Psoas muscle (tissue), 8 donors: Measurements from ENCODE around the gene ERI2. TPM values are rescaled to one million over a fixed set of nuclear protein-coding genes. Genes with fewer than 3 reads are reported as not detected.
"Not testable (repeated sequence)": the region's sequence is repeated elsewhere in the genome, so short reads cannot be mapped to it uniquely, and the experiment has no call there.

Source experiments
- ATAC-seq, 4 donors: fragments of 200-7000 bp; cut with Tn5 transposase; one replicate each; pipeline ENCODE4 v1.9.1; 2020; ENCODE audit warnings: moderate library complexity in 3 of 4, mild to moderate bottlenecking in 2 of 4
- DNase-seq, 2 donors: peaks; one replicate each; pipeline ENCODE4 v3.0.0-alpha.2; 2020
- H3K27ac ChIP-seq: fragments of 200-600 bp; one replicate; pipeline ENCODE4 v1.8.0; 2022
- H3K27me3 ChIP-seq, 3 donors: fragments of 200-600 bp in 1 of 3; one replicate each; pipeline versions ENCODE4 v1.6.1 to v1.8.0; 2013 to 2022; ENCODE audit warnings: low read length in 2 of 3, mild to moderate bottlenecking in 2 of 3, moderate library complexity in 1 of 3; ENCODE audit not compliant: insufficient read depth in 3 of 3
- H3K36me3 ChIP-seq, 2 donors: fragments of 200-600 bp in 1 of 2; one replicate each; pipeline versions ENCODE4 v1.6.1 to v1.8.0; 2013 to 2022; ENCODE audit warnings: low read depth in 1 of 2, mild to moderate bottlenecking in 1 of 2, moderate library complexity in 1 of 2; ENCODE audit not compliant: insufficient read depth in 1 of 2
- H3K4me1 ChIP-seq: fragments of 200-600 bp; one replicate; pipeline ENCODE4 v1.8.0; 2022
- H3K4me3 ChIP-seq: fragments of 200-600 bp; one replicate; pipeline ENCODE4 v1.8.0; 2022; ENCODE audit warnings: mild to moderate bottlenecking
- H3K9me3 ChIP-seq: fragments of 200-600 bp; one replicate; pipeline ENCODE4 v1.8.0; 2022
- WGBS, 3 donors: extraction: QIAGEN DNeasy Blood & Tissue Kit; methylation state at CpG; one replicate each; pipeline versions ENCODE4 v1.1.6 to v1.1.7; 2013; 5-methylcytosine and 5-hydroxymethylcytosine counted together
- intact Hi-C, 2 donors: fragments of 100-400 bp; cut with DNase I; formaldehyde crosslinking; loops; one replicate each; pipeline versions ENCODE4 v1.11.0 to v1.14.2; 2022
- polyA plus RNA-seq, 3 donors: library from polyadenylated mRNA; stranded (reverse); fragments of 200-250 nt; gene quantifications; one replicate each; pipeline ENCODE4 v1.2.3, GENCODE V29; 2013
- total RNA-seq, 4 donors: library from RNA; stranded (reverse); fragmentation: NEBNext Ultra II Directional in 2 of 4; extraction: Animal tissue kit (Norgen Biotek cat#: 25700) in 2 of 4; gene quantifications; one replicate each; pipeline versions ENCODE4 v1.2.1 to v1.2.4, GENCODE V29; 2021 to 2023
- TF ChIP-seq, protein P1 (sequence below): fragments of 200-600 bp; IDR thresholded peaks from one replicate; pipeline ENCODE4 v1.8.0; 2022; ENCODE audit warnings: antibody characterized with exemption
- donor health status: healthy with polysubstance abuse.
- donor health status: DM: no; HTN: no; CAD: no; lungs with moderate emphysema.
- donor health status: Bipolar disorder and iron deficiency.
- donor health status: healthy.
- donor health status: DM: yes; HTN: yes; CAD: no.
- donor health status: DM: no; HTN: no; CAD: no.
- donor health status: DM: no; HTN: no; CAD: no.
- donor health status: DM: yes; HTN: yes; CAD: no.

The ERI2 gene
- total and polyA plus RNA-seq, 7 donors = 3.6 to 14.9 (median 6.5) TPM

DNA sequence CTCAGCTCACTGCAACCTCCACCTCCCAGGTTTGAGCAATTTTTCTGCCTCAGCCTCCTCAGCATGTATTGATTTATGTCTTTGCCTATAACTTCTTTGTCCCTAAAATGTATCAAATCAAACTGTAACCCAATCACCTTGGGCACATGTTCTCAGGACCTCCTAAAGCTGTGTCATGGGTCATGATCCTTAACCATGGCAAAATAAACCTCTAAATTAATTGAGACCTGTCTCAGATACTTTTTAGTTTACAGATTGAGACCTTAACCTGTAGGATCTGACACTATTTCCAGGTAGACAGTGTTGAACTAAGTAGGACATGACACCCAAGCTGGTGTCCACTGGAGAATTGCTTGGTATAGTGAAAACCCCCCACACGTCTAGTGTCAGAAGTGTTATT lies 45.1 kb downstream of the ERI2 start:
- no peak for ATAC-seq
- no peak overlapping the region for H3K4me3 ChIP-seq
- intact Hi-C loops = no loop called here
- H3K36me3 ChIP-seq = no peaks in the 10 kb centered on the region
- no peak overlapping the region for H3K27ac ChIP-seq
- H3K4me1 ChIP-seq = no peaks in the 10 kb centered on the region
- no peaks in the 10 kb centered on the region for H3K27me3 ChIP-seq
- TF ChIP-seq, protein P1, sequence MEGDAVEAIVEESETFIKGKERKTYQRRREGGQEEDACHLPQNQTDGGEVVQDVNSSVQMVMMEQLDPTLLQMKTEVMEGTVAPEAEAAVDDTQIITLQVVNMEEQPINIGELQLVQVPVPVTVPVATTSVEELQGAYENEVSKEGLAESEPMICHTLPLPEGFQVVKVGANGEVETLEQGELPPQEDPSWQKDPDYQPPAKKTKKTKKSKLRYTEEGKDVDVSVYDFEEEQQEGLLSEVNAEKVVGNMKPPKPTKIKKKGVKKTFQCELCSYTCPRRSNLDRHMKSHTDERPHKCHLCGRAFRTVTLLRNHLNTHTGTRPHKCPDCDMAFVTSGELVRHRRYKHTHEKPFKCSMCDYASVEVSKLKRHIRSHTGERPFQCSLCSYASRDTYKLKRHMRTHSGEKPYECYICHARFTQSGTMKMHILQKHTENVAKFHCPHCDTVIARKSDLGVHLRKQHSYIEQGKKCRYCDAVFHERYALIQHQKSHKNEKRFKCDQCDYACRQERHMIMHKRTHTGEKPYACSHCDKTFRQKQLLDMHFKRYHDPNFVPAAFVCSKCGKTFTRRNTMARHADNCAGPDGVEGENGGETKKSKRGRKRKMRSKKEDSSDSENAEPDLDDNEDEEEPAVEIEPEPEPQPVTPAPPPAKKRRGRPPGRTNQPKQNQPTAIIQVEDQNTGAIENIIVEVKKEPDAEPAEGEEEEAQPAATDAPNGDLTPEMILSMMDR = no peak
- WGBS, 3 donors = 74 to 84% (median 82%) methylated on average over 1 of the region's 1 CpG
- H3K9me3 ChIP-seq = no peaks in the 10 kb centered on the region
- DNase-seq = no peak

DNA sequence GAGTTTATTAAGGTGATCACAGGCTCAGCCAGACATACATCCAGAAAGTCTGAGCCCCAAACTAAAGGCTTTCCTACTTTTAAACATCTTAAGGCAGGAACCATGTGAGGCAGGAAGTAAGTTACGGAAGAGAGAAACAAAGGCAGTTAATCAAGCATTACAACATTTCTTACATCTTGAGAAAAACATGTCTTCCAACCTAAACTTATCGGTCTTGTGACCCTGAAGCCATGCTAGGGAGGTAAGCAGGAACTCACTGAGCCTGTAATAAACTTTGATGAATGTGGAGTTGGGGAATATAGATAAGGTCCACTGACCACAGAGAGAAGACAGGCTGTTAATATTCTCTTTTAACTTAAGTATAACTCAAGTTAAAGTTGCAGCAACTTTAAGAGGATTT lies 45.9 kb downstream of the ERI2 start:
- Histone ChIP-seq H3K9me3 (no peaks in the 10 kb centered on the region), H3K36me3 (no peaks in the 10 kb centered on the region), H3K4me1 (no peaks in the 10 kb centered on the region), H3K27ac (no peak overlapping the region), H3K27me3 (no peaks in the 10 kb centered on the region), H3K4me3 (no peak overlapping the region)
- intact Hi-C loops = no loop called here
- WGBS, 3 donors = 63 to 80% (median 77%) methylated on average over 2 of the region's 2 CpGs
- no peak for ATAC-seq
- no peak for DNase-seq
- TF ChIP-seq, protein P1 = no peak

DNA sequence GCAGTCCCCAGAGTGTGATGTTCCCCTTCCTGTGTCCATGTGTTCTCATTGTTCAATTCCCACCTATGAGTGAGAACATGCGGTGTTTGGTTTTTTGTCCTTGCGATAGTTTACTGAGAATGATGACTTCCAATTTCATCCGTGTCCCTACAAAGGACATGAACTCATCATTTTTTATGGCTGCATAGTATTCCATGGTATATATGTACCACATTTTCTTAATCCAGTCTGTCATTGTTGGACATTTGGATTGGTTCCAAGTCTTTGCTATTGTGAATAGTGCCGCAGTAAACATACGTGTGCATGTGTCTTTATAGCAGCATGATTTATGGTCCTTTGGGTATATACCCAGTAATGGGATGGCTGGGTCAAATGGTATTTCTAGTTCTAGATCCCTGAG lies 50.5 kb downstream of the ERI2 start:
- H3K36me3 ChIP-seq, H3K9me3 ChIP-seq, ATAC-seq, H3K27ac ChIP-seq, DNase-seq, H3K4me3 ChIP-seq, intact Hi-C loops, H3K27me3 ChIP-seq, H3K4me1 ChIP-seq: not testable (repeated sequence)
- WGBS, 3 donors = 80 to 91% (median 90%) methylated on average over 3 of the region's 5 CpGs

DNA sequence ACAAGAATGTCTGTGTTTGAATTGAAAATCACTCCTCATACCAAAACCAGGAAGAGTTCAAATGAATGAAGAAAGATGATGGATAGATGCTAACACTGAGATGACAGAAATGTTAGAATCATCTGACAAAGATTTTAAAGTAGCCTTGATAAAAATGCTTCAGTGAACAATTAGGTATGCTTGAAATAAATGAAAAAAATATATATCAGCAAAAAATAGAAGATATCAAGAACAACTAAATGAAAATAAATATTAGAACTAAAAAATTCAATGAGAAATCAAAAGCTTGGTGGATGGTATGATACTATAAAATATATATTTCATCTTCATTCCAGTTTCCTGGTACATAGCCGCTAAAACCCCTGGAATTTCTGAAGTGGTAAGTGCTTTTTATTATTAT lies 51.0 kb downstream of the ERI2 start:
- Histone ChIP-seq H3K4me1 (no peaks in the 10 kb centered on the region), H3K4me3 (no peak overlapping the region), H3K27me3 (no peaks in the 10 kb centered on the region), H3K27ac (no peak overlapping the region), H3K36me3 (no peaks in the 10 kb centered on the region), H3K9me3 (no peaks in the 10 kb centered on the region)
- ATAC-seq = no peak
- TF ChIP-seq, protein P1 = no peak
- no peak for DNase-seq
- 81 to 94% (median 88%) methylated on average over 1 of the region's 1 CpG for whole genome bisulfite sequencing, 3 donors
- intact Hi-C loops = no loop called here

DNA sequence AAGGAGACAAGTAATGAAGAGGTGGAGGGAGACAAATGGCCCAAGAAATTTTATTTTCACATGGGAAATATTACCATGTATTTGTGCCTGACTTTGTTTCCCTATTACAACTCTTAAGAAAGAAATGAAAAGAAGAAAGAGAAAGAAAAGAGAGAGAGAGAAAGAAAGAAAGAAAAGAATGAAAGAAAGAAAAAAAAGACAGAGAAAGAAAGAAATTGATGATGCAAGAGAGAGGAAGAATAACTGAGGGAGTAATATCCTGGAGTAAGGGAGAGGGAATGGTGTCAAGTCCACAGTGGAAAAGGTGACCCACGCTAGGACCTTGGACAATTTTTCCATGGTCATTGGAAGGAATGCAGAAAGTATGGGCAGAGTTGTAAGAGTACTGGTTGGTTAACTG lies 52.5 kb downstream of the ERI2 start:
- TF ChIP-seq, protein P1 = no peak
- no peaks in the 10 kb centered on the region for H3K9me3 ChIP-seq
- no peaks in the 10 kb centered on the region for H3K4me1 ChIP-seq
- 52 to 61% (median 59%) methylated on average over 1 of the region's 1 CpG for WGBS, 3 donors
- no peaks in the 10 kb centered on the region for H3K36me3 ChIP-seq
- ATAC-seq (no peak), DNase-seq (no peak)
- H3K4me3 ChIP-seq = no peak overlapping the region
- intact Hi-C loops = no loop called here
- no peaks in the 10 kb centered on the region for H3K27me3 ChIP-seq
- no peak overlapping the region for H3K27ac ChIP-seq
